ENCODE measurements around the gene GLI3.

- TF ChIP-seq POLR2AphosphoS5 (IDR thresholded peaks at IDR 0.05; ENCODE audit: low read depth, low read length) (no peak), POLR2A (IDR thresholded peaks at IDR 0.05; ENCODE audit: low read depth, low read length) (no peak), TAF1 (IDR thresholded peaks at IDR 0.05; ENCODE audit: low read depth, low read length) (no peak), POU2F2 (IDR thresholded peaks at IDR 0.05; ENCODE audit: low read depth, low read length) (no peak)
Observed at GRCh38 chr7:42120191-42120590, 116.8 kb downstream of the GLI3 start.
